Fibroblast of lung (primary cell): Measurements from ENCODE around the gene BORCS8.

Experiments
- CTCF ChIP-seq, 2 donors: IDR thresholded peaks in 1 of 2; conservative IDR thresholded peaks in 1 of 2; 1 replicate in 1 of 2; 2 replicates in 1 of 2; pipeline ENCODE4 v1.5.1; 2011 to 2012; ENCODE audit warnings: low read length in 2 of 2, control low read depth in 1 of 2, inconsistent platforms in 1 of 2, low read depth in 1 of 2, mild to moderate bottlenecking in 1 of 2
- EZH2 ChIP-seq: IDR thresholded peaks from 2 replicates; pipeline ENCODE4 v1.5.1; 2012; ENCODE audit warnings: low read length, control low read depth, mild to moderate bottlenecking; ENCODE audit errors: missing control alignments

- no peak for TF ChIP-seq CTCF (conservative IDR thresholded peaks at IDR 0.05 in 1 of 2, IDR thresholded peaks at IDR 0.05 in 1 of 2; ENCODE audit: low read depth in 1 of 2, low read length in 2 of 2)
- TF ChIP-seq EZH2 = no peak
Measured at GRCh38 chr19:19149435-19149834, 42.5 kb downstream of the BORCS8 start.
